K562 (cell line): ENCODE data around the gene DGKB. TPM values are rescaled to one million over a fixed set of nuclear protein-coding genes. Genes with fewer than 3 reads are reported as not detected.

ENCODE experiments used
- ATAC-seq: fragments of 200-7000 bp; cut with Tn5 transposase; 3 replicates; pipeline ENCODE4 v1.9.1; 2020; ENCODE audit warnings: moderate library complexity
- BruUV-seq: library from RNA; stranded (reverse); fragments of 400-500 nt; replicated peaks from 2 replicates; lab custom pipeline; 2021; lab: Mats Ljungman, UMichigan
- CTCF ChIA-PET: fragments of 300-600 bp; formaldehyde crosslinking; extraction: SDS; loops from one replicate; lab custom pipeline; 2021; ENCODE audit warnings: low intra/inter-chr PET ratio; lab: Yijun Ruan, JAX
- POLR2A ChIA-PET: fragments of 300-600, 350-650 bp; sonication (Branson Sonifier 250); formaldehyde crosslinking; extraction: SDS; loops from one replicate; lab custom pipeline; 2021; ENCODE audit warnings: antibody characterized with exemption, inconsistent platforms; lab: Yijun Ruan, JAX
- DNase-seq, 4 experiments: peaks; one replicate each; pipeline versions ENCODE4 v3.0.0 to v3.0.0-alpha.2; 2011 to 2018; ENCODE audit warnings: low spot score in 3 of 4, mixed read lengths in 3 of 4; ENCODE audit errors: extremely low read depth in 1 of 4
- FAIRE-seq: peaks from 2 replicates; lab custom pipeline; 2011; peaks lifted over from hg19 to GRCh38; lab: Jason Lieb, UNC
- H2AFZ ChIP-seq: 2 replicates; pipeline ENCODE4 v1.6.0; 2011; ENCODE audit warnings: low read depth, low read length, control low read depth, inconsistent platforms
- H3K27ac ChIP-seq: fragments of 200-600 bp; 3 replicates; pipeline ENCODE4 v1.8.0; 2011; ENCODE audit warnings: low read depth, mild to moderate bottlenecking, control low read depth, inconsistent platforms, low read length, moderate library complexity, mixed read lengths; ENCODE audit errors: extremely low read depth
- H3K27me3 ChIP-seq, 2 experiments: fragments of 300-600 bp in 1 of 2; 2 replicates in 1 of 2; 3 replicates in 1 of 2; pipeline versions ENCODE4 v1.6.0 to v1.8.0; 2011; ENCODE audit warnings: inconsistent platforms in 2 of 2, low read length in 2 of 2, mild to moderate bottlenecking in 1 of 2, mixed read lengths in 1 of 2, moderate library complexity in 1 of 2; ENCODE audit not compliant: control insufficient read depth in 2 of 2, insufficient read depth in 2 of 2
- H3K36me3 ChIP-seq: fragments of 300-600 bp; 3 replicates; pipeline ENCODE4 v1.8.0; 2011; ENCODE audit warnings: mild to moderate bottlenecking, low read length, inconsistent platforms; ENCODE audit not compliant: control insufficient read depth, insufficient read depth
- H3K4me1 ChIP-seq, 2 experiments: fragments of 200-600 bp in 1 of 2; replicated peaks in 1 of 2; 2 replicates in 1 of 2; 3 replicates in 1 of 2; pipeline versions ENCODE4 v1.5.1 to v1.8.0; 2011; ENCODE audit warnings: inconsistent platforms in 2 of 2, low read length in 2 of 2, mild to moderate bottlenecking in 1 of 2, mixed read lengths in 1 of 2, moderate library complexity in 1 of 2; ENCODE audit not compliant: control insufficient read depth in 2 of 2, insufficient read depth in 2 of 2
- H3K4me2 ChIP-seq: 2 replicates; pipeline ENCODE4 v1.6.1; 2011; ENCODE audit warnings: low read length, control low read depth, inconsistent platforms, mixed read lengths; ENCODE audit not compliant: insufficient read depth
- H3K4me3 ChIP-seq: fragments of 200-600 bp; sonication (generic), shearing (Covaris generic); 2 replicates; pipeline ENCODE4 v1.5.1; 2016; ENCODE audit warnings: control low read depth, inconsistent platforms
- H3K79me2 ChIP-seq: fragments of 200-600 bp; 3 replicates; pipeline ENCODE4 v1.8.0; 2011; ENCODE audit warnings: low read length, inconsistent platforms; ENCODE audit not compliant: control insufficient read depth, insufficient read depth
- H3K9ac ChIP-seq, 2 experiments: 2 replicates each; pipeline versions ENCODE4 v1.6.0 to v1.6.1; 2011; ENCODE audit warnings: low read depth in 2 of 2, low read length in 2 of 2, control low read depth in 1 of 2, inconsistent platforms in 1 of 2, mild to moderate bottlenecking in 1 of 2, mixed read lengths in 1 of 2; ENCODE audit not compliant: insufficient read depth in 1 of 2
- H3K9me1 ChIP-seq: one replicate; pipeline ENCODE4 v1.6.0; 2011; ENCODE audit warnings: inconsistent platforms, mild to moderate bottlenecking, low read length, moderate library complexity; ENCODE audit not compliant: control insufficient read depth, insufficient read depth
- H3K9me3 ChIP-seq: replicated peaks from 2 replicates; pipeline ENCODE4 v1.5.1; 2011; ENCODE audit warnings: low read depth, low read length, inconsistent platforms; ENCODE audit not compliant: control insufficient read depth, insufficient read depth
- H4K20me1 ChIP-seq: replicated peaks from 2 replicates; pipeline ENCODE4 v1.6.1; 2011; ENCODE audit warnings: low read length, inconsistent platforms, mixed read lengths; ENCODE audit not compliant: control insufficient read depth, insufficient read depth
- ATF3 ChIP-seq, 2 experiments: fragments of 450-650 bp in 1 of 2; sonication (generic) in 1 of 2; formaldehyde crosslinking in 1 of 2; IDR thresholded peaks in 1 of 2; conservative IDR thresholded peaks in 1 of 2; 2 replicates each; pipeline versions ENCODE4 v1.6.1 to v1.8.1; 2016 to 2023; ENCODE audit warnings: mild to moderate bottlenecking in 2 of 2, moderate library complexity in 2 of 2, inconsistent platforms in 1 of 2, missing genetic modification reagents in 1 of 2
- BCL6 ChIP-seq: fragments of 250-450 bp; sonication (Bioruptor Pico); IDR thresholded peaks from 2 replicates; pipeline ENCODE4 v1.4.0; 2020
- E2F8 ChIP-seq: fragments of 450-650 bp; IDR thresholded peaks from 2 replicates; pipeline ENCODE4 v1.7.1; 2018; ENCODE audit warnings: mild to moderate bottlenecking, low read depth; ENCODE audit not compliant: partially characterized antibody
- ESRRB ChIP-seq: fragments of 250-450 bp; sonication (Bioruptor Pico); IDR thresholded peaks from 2 replicates; pipeline ENCODE4 v1.5.0; 2020; ENCODE audit warnings: mild to moderate bottlenecking, moderate library complexity, borderline replicate concordance
- FOXO4 ChIP-seq: fragments of 450-650 bp; formaldehyde crosslinking; IDR thresholded peaks from 2 replicates; pipeline ENCODE4 v1.4.0; 2020; ENCODE audit warnings: mild to moderate bottlenecking, moderate library complexity
- GTF3C2 ChIP-seq: IDR thresholded peaks from 3 replicates; pipeline ENCODE4 v1.6.1; 2011; ENCODE audit warnings: borderline replicate concordance, mild to moderate bottlenecking, moderate library complexity; ENCODE audit not compliant: insufficient read length; ENCODE audit errors: extremely low read depth
- NELFE ChIP-seq: IDR thresholded peaks from 2 replicates; pipeline ENCODE4 v1.6.1; 2011; ENCODE audit warnings: mild to moderate bottlenecking; ENCODE audit not compliant: insufficient read depth, insufficient read length
- SNIP1 ChIP-seq: fragments of 450-650 bp; IDR thresholded peaks from 2 replicates; pipeline ENCODE4 v1.7.1; 2017; ENCODE audit warnings: low read depth, mild to moderate bottlenecking
- TRIM25 ChIP-seq: fragments of 450-650 bp; IDR thresholded peaks from 2 replicates; pipeline ENCODE4 v1.7.0; 2016; ENCODE audit warnings: borderline replicate concordance
- ZKSCAN8 ChIP-seq: fragments of 200-800 bp; sonication (Bioruptor generic); IDR thresholded peaks from 2 replicates; pipeline ENCODE4 v1.6.1; 2016; ENCODE audit warnings: missing genetic modification characterization, missing compliant biosample characterization
- WGBS: fragments of 100-300 bp; shearing (Covaris generic); methylation state at CpG from one replicate; pipeline ENCODE4 v1.1.6; 2016; ENCODE audit warnings: low coverage, mixed read lengths; ENCODE audit not compliant: insufficient coverage; ENCODE audit errors: missing lambda C conversion rate; 5-methylcytosine and 5-hydroxymethylcytosine counted together
- in situ Hi-C: fragments of 300-500 bp; cut with MboI; formaldehyde crosslinking; loops from 4 replicates; pipeline ENCODE4 v1.15.0; 2018; ENCODE audit warnings: inconsistent platforms, mixed read lengths
- intact Hi-C: fragments of 100-400 bp; cut with micrococcal nuclease; formaldehyde crosslinking; loops from 2 replicates; pipeline ENCODE4 v1.14.2; 2022
- polyA plus RNA-seq, 8 experiments: library from polyadenylated mRNA; depleted of rRNA in 4 of 8; stranded (reverse) in 5 of 8; unstranded in 3 of 8; fragments of >200 nt; fragmentation: Nextera tagmentation in 2 of 8; fragmentation: Illumina TruSeq in 1 of 8; extraction: Ambion mirVana in 2 of 8; extraction: Trizol in 1 of 8; gene quantifications; 2 replicates each; pipeline versions ENCODE4 v1.2.1 to v1.2.3, GENCODE V29; 2011 to 2014; ENCODE audit warnings: inconsistent platforms in 1 of 8, missing spikeins in 1 of 8
- total RNA-seq, 7 experiments: library from RNA; depleted of rRNA in 6 of 7; stranded (reverse); fragments of >200 nt in 6 of 7; fragmentation: Illumina TruSeq in 2 of 7; extraction: Trizol in 2 of 7; gene quantifications; 2 replicates each; pipeline versions ENCODE4 v1.2.1 to v1.2.3, GENCODE V29; 2011 to 2021; ENCODE audit warnings: low replicate concordance in 1 of 7

The DGKB gene
- total and polyA plus RNA-seq, 9 of the 15 experiments (the other 6 are each of a cell fraction or from before 2014, with no cell fraction given), result 0.01 TPM; not detected in 8

- CTCF ChIA-PET, result no interaction called here
- no peak for ATAC-seq
- no peak overlapping the region for H3K27ac ChIP-seq
- no peaks in the 10 kb centered on the region for H3K36me3 ChIP-seq
- intact Hi-C loops (no loop called here), in situ Hi-C loops (no loop called here)
- 4% methylated on average over 3 of the region's 3 CpGs for WGBS
- H3K4me3 ChIP-seq, result no peak overlapping the region
- POLR2A ChIA-PET, result no interaction called here
- H4K20me1 ChIP-seq, result no peaks in the 10 kb centered on the region
- H3K9me1 ChIP-seq, result no peaks in the 10 kb centered on the region
- FAIRE-seq, result no peak
- H3K27me3 ChIP-seq, result no peaks in the 10 kb centered on the region
- H3K4me2 ChIP-seq, result no peak overlapping the region
- BruUV-seq, result no TSS peak
- no peak for TF ChIP-seq E2F8
- no peak for TF ChIP-seq GTF3C2
- TF ChIP-seq SNIP1, result no peak
- no peak for TF ChIP-seq ESRRB (CRISPR knock-in tag)
- TF ChIP-seq NELFE, result no peak
- no peak for TF ChIP-seq BCL6 (CRISPR knock-in tag)
- TF ChIP-seq FOXO4 (CRISPR knock-in tag), result no peak
- no peak for TF ChIP-seq ZKSCAN8 (CRISPR knock-in tag)
- TF ChIP-seq TRIM25, result no peak
- TF ChIP-seq ATF3 (IDR thresholded peaks at IDR 0.05), result no peak
- TF ChIP-seq ATF3 (CRISPR knock-in tag; conservative IDR thresholded peaks at IDR 0.05), result no peak
- H3K79me2 ChIP-seq, result no peaks in the 10 kb centered on the region
- no peak overlapping the region for H3K9ac ChIP-seq
- no peak for DNase-seq
- H2AFZ ChIP-seq, result no peak overlapping the region
- H3K4me1 ChIP-seq, result no peaks in the 10 kb centered on the region
- no peaks in the 10 kb centered on the region; the same call in 1 of the 2 replicates for H3K9me3 ChIP-seq
These were observed 613.9 kb downstream of the DGKB start for GRCh38 chr7:14288701-14289100.
